IPS-20b (cell line): ENCODE measurements around the gene MYO1E.

ENCODE experiments used
- H3K27ac ChIP-seq: one replicate; pipeline ENCODE4 v1.5.1; 2013; ENCODE audit warnings: low read length
- H3K27me3 ChIP-seq: 2 replicates; pipeline ENCODE4 v1.6.1; 2013; ENCODE audit warnings: mild to moderate bottlenecking, low read length, inconsistent platforms; ENCODE audit not compliant: insufficient read depth
- H3K36me3 ChIP-seq: 2 replicates; pipeline ENCODE4 v1.6.1; 2013; ENCODE audit warnings: low read depth, mild to moderate bottlenecking, inconsistent platforms, low read length, moderate library complexity; ENCODE audit not compliant: insufficient read depth
- H3K4me1 ChIP-seq: 2 replicates; pipeline ENCODE4 v1.6.1; 2013; ENCODE audit warnings: mild to moderate bottlenecking, control low read depth, inconsistent platforms, low read length, moderate library complexity; ENCODE audit not compliant: insufficient read depth
- H3K4me3 ChIP-seq: 2 replicates; pipeline ENCODE4 v1.5.1; 2013; ENCODE audit warnings: mild to moderate bottlenecking, low read length, inconsistent platforms
- H3K9ac ChIP-seq: 2 replicates; pipeline ENCODE4 v1.6.1; 2013; ENCODE audit warnings: low read depth, mild to moderate bottlenecking, inconsistent platforms, low read length, moderate library complexity
- H3K9me3 ChIP-seq: 2 replicates; pipeline ENCODE4 v1.6.1; 2013; ENCODE audit warnings: mild to moderate bottlenecking, low read depth, low read length, inconsistent platforms; ENCODE audit not compliant: insufficient read depth

Gene MYO1E

GRCh38 chr15:59268168-59268851 lies 104.4 kb downstream of the MYO1E start:
- no peaks in the 10 kb centered on the region; the same call in 1 of the 2 replicates for H3K36me3 ChIP-seq
- H3K27ac ChIP-seq, result no peak overlapping the region
- no peaks in the 10 kb centered on the region for H3K9me3 ChIP-seq
- H3K4me3 ChIP-seq, result no peak overlapping the region
- H3K9ac ChIP-seq, result no peak overlapping the region
- no peaks in the 10 kb centered on the region for H3K27me3 ChIP-seq
- H3K4me1 ChIP-seq, result peaks cover 7% of the 10 kb centered on the region; the same call in 1 of the 2 replicates

DNA sequence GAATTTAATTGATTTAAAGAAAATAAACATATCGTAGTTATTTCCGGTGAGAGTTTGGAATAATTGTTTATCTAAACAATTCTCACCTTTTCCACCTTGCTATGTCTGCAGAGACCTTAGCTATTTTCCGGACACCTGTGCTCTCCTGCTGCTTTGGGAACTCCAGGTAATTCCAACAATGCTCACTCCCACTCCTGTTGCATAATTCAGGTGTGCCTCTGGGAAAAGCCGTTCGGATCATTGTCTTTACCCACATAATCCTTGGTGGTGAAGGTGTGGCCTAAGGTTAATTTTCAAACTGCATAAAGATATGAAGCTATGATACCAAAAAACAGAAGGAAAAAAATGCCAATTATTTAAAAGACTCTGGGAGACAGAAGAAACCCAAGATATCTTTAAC lies 106.6 kb downstream of the MYO1E start:
- H3K9me3 ChIP-seq, result no peaks in the 10 kb centered on the region
- H3K27me3 ChIP-seq, result no peaks in the 10 kb centered on the region
- no peak overlapping the region for H3K27ac ChIP-seq
- no peak overlapping the region for H3K4me3 ChIP-seq
- H3K9ac ChIP-seq, result no peak overlapping the region
- no peaks in the 10 kb centered on the region for H3K36me3 ChIP-seq
- peaks cover 7% of the 10 kb centered on the region; the same call in 1 of the 2 replicates for H3K4me1 ChIP-seq

DNA sequence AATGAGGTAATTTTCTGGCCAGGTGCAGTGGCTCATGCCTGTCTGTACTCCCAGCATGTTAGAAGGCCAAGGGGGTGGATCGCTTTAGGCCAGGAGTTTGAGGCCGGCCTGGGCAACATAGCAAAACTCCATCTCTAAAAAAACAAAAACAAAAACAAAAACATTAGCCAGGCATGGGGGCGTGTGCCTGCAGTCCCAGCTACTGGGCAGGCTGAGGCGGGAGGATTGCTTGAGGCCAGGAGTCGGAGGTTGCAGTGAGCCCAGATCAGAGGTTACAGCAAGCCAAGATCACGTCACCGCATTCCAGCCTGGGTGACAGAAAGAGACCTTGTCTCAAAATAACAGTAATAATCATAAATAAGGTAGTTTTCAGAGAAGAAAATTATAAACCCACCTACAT lies 110.4 kb downstream of the MYO1E start:
- Histone ChIP-seq H3K9me3 (no peaks in the 10 kb centered on the region), H3K36me3 (no peaks in the 10 kb centered on the region), H3K9ac (no peak overlapping the region), H3K4me1 (peaks cover 4% of the 10 kb centered on the region; the same call in 1 of the 2 replicates), H3K4me3 (no peak overlapping the region), H3K27me3 (no peaks in the 10 kb centered on the region), H3K27ac (no peak overlapping the region)

DNA sequence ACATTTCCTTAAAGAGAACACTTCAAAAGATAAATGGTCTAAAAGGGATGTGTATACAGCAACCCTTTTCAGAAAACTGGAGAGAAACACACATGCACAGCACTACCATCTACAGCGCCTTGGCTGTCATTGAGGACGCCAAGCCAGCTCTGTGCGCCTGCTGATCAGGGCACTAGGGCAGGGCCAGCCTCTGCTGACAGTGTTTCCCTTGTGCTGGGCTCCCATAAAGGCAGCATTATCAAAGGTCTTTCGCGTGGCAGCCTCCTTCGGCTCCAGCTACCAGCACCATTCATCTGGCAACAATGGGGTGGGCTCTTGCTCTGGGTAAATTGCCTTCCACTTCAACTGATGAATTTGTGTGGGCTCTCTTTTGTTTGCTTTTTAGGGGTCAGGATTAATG lies 112.6 kb downstream of the MYO1E start:
- Histone ChIP-seq H3K9ac (no peak overlapping the region), H3K9me3 (no peaks in the 10 kb centered on the region), H3K27ac (no peak overlapping the region), H3K4me3 (no peak overlapping the region), H3K27me3 (no peaks in the 10 kb centered on the region), H3K4me1 (no peaks in the 10 kb centered on the region), H3K36me3 (no peaks in the 10 kb centered on the region)

DNA sequence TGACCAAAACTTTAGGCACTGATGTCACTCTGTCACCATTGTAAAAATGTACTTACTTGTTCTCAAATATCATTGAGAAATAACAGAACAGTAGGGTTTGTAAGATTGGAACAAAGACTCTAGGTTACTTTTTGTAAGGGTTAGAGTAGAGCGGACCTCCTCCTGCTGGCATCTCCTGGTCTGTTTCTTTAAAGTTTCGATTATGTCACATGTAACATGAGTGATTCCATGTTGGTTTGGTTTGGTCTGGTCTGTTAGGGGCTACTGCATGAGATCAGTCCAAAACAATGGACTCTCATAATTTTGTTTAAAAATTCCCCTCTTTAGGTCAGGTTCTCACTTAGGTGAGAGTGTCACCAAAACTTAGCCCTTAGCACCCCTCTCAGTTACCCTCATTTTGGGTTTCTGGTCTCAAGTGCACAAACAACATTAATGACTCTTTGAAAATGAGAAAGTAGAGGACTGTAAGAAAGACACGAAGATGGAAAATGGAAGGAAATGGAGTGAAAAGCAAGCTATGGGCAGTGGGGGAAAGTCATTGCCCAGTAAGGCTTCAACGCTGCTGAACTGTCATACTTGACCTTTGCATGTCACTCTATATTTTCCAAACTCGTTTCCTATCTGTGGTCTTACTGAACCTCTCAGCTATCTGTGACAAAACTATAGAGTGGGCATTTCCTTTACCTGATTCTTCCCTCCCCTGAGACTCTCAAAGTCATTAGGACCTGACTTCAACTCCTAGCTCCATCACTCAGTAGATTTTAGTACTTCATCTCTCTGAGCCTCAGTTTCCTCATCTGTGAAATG lies 113.3 kb downstream of the MYO1E start:
- no peaks in the 10 kb centered on the region for H3K4me1 ChIP-seq

GRCh38 chr15:59258317-59258716 lies 114.4 kb downstream of the MYO1E start:
- Histone ChIP-seq H3K36me3 (no peaks in the 10 kb centered on the region), H3K27me3 (no peaks in the 10 kb centered on the region), H3K4me1 (no peaks in the 10 kb centered on the region), H3K27ac (no peak overlapping the region), H3K9ac (no peak overlapping the region), H3K4me3 (no peak overlapping the region), H3K9me3 (no peaks in the 10 kb centered on the region)

More for the DNA sequence above, 113.3 kb downstream of the MYO1E start:
- H3K9ac ChIP-seq, result no peak overlapping the region
- H3K4me3 ChIP-seq, result no peak overlapping the region
- no peaks in the 10 kb centered on the region for H3K9me3 ChIP-seq
- H3K36me3 ChIP-seq, result no peaks in the 10 kb centered on the region
- H3K27me3 ChIP-seq, result no peaks in the 10 kb centered on the region
- no peak overlapping the region for H3K27ac ChIP-seq

DNA sequence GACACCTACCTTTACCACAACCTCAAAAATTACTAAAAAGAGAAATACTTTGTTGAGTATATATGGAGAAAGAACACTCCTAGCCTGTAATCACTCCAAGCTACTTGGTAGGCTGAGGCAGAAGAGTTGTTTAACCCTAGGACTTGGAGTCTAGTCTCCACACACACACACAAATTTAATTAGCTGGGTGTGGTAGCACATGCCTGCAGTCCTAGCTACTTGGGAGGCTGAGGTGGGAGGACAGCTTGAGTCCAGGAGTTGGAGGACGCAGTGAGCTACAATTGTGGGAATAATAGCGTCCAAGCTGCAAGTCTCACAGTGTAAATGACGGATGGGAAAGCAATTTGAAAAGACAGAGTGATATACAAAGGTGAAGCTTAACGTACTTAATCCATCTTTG lies 115.5 kb downstream of the MYO1E start:
- Histone ChIP-seq H3K36me3 (no peaks in the 10 kb centered on the region), H3K4me3 (no peak overlapping the region), H3K27ac (no peak overlapping the region), H3K9me3 (no peaks in the 10 kb centered on the region), H3K4me1 (no peaks in the 10 kb centered on the region), H3K27me3 (no peaks in the 10 kb centered on the region), H3K9ac (no peak overlapping the region)

DNA sequence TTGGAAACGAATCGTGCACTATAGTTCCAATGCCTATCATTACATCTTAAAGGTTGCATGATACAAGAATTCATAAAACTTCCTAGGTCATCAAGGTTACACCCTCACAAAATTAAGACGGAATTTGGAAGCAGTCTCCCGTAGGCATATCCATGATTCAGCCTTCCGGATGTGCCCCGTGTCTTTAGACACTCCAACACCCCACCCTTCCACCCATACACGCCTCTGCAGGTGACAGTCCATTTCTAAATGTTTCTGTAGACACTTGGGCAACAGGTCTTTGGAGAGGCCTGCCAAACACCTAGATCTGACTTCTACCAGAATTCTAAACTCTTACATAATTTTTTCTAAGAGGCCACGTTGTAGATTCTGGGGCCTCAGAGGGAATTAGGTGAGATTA lies 116.2 kb downstream of the MYO1E start:
- no peaks in the 10 kb centered on the region for H3K36me3 ChIP-seq
- H3K9ac ChIP-seq, result no peak overlapping the region
- no peaks in the 10 kb centered on the region for H3K4me1 ChIP-seq
- no peaks in the 10 kb centered on the region for H3K27me3 ChIP-seq
- no peak overlapping the region for H3K27ac ChIP-seq
- H3K4me3 ChIP-seq, result no peak overlapping the region
- no peaks in the 10 kb centered on the region for H3K9me3 ChIP-seq

DNA sequence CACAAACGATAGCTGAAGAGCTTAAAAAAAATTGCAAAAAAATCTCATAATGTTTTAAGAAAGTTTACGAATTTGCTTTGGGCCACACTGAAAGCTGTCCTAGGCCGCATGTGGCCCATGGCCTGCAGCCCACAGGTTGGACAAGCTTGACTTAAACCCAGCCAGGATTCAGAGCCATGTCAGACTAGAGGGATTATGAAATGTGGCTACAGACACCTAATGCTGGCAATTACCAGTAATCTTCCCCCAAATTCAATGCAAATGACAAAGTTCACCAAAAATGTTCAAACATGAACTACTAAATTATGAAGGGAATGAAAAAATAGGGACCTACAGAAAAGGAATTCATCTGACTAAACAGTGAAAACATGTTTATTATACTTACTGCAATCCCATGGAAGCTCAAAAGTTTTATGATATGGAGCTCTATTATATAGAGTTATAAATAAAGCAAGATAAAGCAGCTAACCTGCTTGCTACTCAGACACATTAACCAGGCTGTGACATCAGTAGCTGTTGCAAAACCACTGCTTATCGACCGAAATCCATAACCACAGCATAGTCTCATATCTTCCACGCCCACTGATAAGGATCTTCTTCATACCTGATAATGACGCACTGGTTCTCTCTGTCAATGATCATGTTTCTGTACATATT lies 116.9 kb downstream of the MYO1E start:
- no peak overlapping the region for H3K9ac ChIP-seq
- no peak overlapping the region for H3K4me3 ChIP-seq
- H3K36me3 ChIP-seq, result no peaks in the 10 kb centered on the region
- H3K27me3 ChIP-seq, result no peaks in the 10 kb centered on the region
- H3K27ac ChIP-seq, result no peak overlapping the region
- no peaks in the 10 kb centered on the region for H3K9me3 ChIP-seq
- no peaks in the 10 kb centered on the region for H3K4me1 ChIP-seq

DNA sequence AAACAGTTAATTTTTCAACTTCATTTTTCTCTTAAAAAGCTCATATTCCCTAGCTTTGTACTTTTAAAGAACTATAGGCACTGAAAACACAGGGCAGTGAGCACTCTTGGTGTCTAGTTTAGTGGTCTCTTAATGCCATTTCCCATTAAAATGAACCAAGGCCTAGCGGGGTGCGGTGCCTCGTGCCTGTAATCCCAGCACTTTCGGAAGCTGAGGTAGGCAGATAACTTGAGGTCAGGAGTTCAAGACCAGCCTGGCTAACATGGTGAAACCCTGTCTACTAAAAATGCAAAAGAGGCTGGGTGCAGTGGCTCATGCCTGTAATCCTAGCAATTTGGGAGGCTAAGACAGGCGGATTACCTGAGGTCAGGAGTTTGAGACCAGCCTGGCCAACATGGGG lies 120.5 kb downstream of the MYO1E start:
- Histone ChIP-seq H3K27ac (no peak overlapping the region), H3K4me3 (no peak overlapping the region), H3K9ac (no peak overlapping the region), H3K36me3 (no peaks in the 10 kb centered on the region), H3K27me3 (no peaks in the 10 kb centered on the region), H3K9me3 (no peaks in the 10 kb centered on the region), H3K4me1 (no peaks in the 10 kb centered on the region)

GRCh38 chr15:59251001-59251845 lies 121.4 kb downstream of the MYO1E start:
- Histone ChIP-seq H3K4me3 (no peak overlapping the region), H3K27ac (no peak overlapping the region), H3K36me3 (no peaks in the 10 kb centered on the region), H3K9ac (no peak overlapping the region), H3K9me3 (no peaks in the 10 kb centered on the region), H3K4me1 (no peaks in the 10 kb centered on the region), H3K27me3 (no peaks in the 10 kb centered on the region)
